H1 (cell line): ENCODE measurements around the gene NRTN. TPM values are rescaled to one million over a fixed set of nuclear protein-coding genes. Genes with fewer than 3 reads are reported as not detected.

Experiments used
- CBX8 ChIP-seq: fragments of 300-800, 300-1000 bp; sonication (generic); IDR thresholded peaks from 2 replicates; pipeline ENCODE4 v1.7.1; 2016; ENCODE audit warnings: low read depth, low read length, borderline replicate concordance
- KDM4A ChIP-seq: IDR thresholded peaks from one replicate; pipeline ENCODE4 v1.7.1; 2012; ENCODE audit warnings: low read depth, mild to moderate bottlenecking, moderate library complexity, low read length, inconsistent platforms; ENCODE audit not compliant: severe bottlenecking
- MAFK ChIP-seq: IDR thresholded peaks from 2 replicates; pipeline ENCODE4 v1.6.1; 2012; ENCODE audit warnings: low read depth, mild to moderate bottlenecking, improper control_type of control experiment, low read length
- SP4 ChIP-seq: IDR thresholded peaks from 2 replicates; pipeline ENCODE4 v1.6.1; 2012; ENCODE audit warnings: low read length, inconsistent platforms
- TAF7 ChIP-seq: optimal IDR thresholded peaks from 2 replicates; pipeline ENCODE3; 2011; ENCODE audit warnings: low read depth, mild to moderate bottlenecking, inconsistent platforms, low read length, moderate library complexity, borderline replicate concordance
- polyA plus RNA-seq, 7 experiments: library from polyadenylated mRNA; depleted of rRNA in 3 of 7; stranded (reverse) in 5 of 7; unstranded in 2 of 7; fragments of >200 nt in 5 of 7; fragments of 200-250 nt in 2 of 7; gene quantifications; 1 replicate in 5 of 7; 2 replicates in 1 of 7; 4 replicates in 1 of 7; pipeline versions ENCODE4 v1.2.1 to v1.2.3, GENCODE V29; 2011 to 2013; ENCODE audit warnings: missing spikeins in 2 of 7, mixed read lengths in 2 of 7
- total RNA-seq: library from RNA; stranded (reverse); fragmentation: NEBNext Ultra II Directional; extraction: Animal tissue kit (Norgen Biotek cat#: 25700); gene quantifications from 2 replicates; pipeline ENCODE4 v1.2.1, GENCODE V29; 2021
- TF ChIP-seq, protein P1 (sequence below), 3 experiments: IDR thresholded peaks; 1 replicate in 2 of 3; 2 replicates in 1 of 3; pipeline versions ENCODE4 v1.5.1 to v1.6.1; 2011; ENCODE audit warnings: low read length in 3 of 3, mild to moderate bottlenecking in 3 of 3, inconsistent platforms in 2 of 3, low read depth in 1 of 3, moderate library complexity in 1 of 3; ENCODE audit not compliant: insufficient read depth in 1 of 3; ENCODE audit errors: control extremely low read depth in 1 of 3

The NRTN gene
- total and polyA plus RNA-seq, 2 of the 8 experiments (the other 6 are each of a cell fraction or from before 2014, with no cell fraction given), result 3.9 to 5.3 TPM

DNA sequence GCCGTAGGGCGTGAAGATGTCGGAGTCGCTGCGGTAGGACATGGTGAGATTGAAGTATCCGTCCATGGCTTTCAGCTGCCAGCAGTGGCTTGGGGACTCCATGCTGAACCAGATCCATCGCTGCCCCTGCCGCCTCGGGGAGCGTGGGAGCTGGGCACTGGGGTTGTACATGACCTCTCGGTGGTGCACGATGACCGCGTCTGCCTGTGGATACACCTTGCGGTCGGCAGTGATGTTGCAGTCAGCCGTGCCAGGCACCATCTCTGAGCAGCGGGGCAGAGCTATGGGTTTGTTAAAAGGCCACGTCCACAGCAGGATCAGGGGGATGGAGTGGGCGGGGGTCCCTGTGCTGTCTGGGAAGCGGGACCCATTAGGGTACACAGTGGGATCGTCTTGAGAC is 27.2 kb downstream of the NRTN start (continued):
- TF ChIP-seq, protein P1, sequence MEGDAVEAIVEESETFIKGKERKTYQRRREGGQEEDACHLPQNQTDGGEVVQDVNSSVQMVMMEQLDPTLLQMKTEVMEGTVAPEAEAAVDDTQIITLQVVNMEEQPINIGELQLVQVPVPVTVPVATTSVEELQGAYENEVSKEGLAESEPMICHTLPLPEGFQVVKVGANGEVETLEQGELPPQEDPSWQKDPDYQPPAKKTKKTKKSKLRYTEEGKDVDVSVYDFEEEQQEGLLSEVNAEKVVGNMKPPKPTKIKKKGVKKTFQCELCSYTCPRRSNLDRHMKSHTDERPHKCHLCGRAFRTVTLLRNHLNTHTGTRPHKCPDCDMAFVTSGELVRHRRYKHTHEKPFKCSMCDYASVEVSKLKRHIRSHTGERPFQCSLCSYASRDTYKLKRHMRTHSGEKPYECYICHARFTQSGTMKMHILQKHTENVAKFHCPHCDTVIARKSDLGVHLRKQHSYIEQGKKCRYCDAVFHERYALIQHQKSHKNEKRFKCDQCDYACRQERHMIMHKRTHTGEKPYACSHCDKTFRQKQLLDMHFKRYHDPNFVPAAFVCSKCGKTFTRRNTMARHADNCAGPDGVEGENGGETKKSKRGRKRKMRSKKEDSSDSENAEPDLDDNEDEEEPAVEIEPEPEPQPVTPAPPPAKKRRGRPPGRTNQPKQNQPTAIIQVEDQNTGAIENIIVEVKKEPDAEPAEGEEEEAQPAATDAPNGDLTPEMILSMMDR (IDR thresholded peaks at IDR 0.05; ENCODE audit: control extremely low read depth in 1 of 3, insufficient read depth in 1 of 3, low read depth in 1 of 3, low read length in 3 of 3), result no peak
- TF ChIP-seq KDM4A (no peak), MAFK (no peak), TAF7 (no peak), SP4 (no peak), CBX8 (no peak)
- TF ChIP-seq, all 59 proteins: peak for 0
